Lung (tissue), 12 donors: ENCODE measurements around the gene CD82. TPM values are rescaled to one million over a fixed set of nuclear protein-coding genes. Genes with fewer than 3 reads are reported as not detected.

Experiments
- ATAC-seq: fragments of 200-7000 bp; cut with Tn5 transposase; one replicate; pipeline ENCODE4 v1.9.1; 2020; ENCODE audit warnings: moderate number of reproducible peaks; ENCODE audit not compliant: insufficient read depth, low FRiP score
- DNase-seq, 3 donors: peaks; one replicate each; pipeline ENCODE4 v3.0.0-alpha.2; 2013 to 2017
- H3K27ac ChIP-seq, 2 donors: one replicate each; pipeline ENCODE4 v1.5.1; 2013; ENCODE audit warnings: mild to moderate bottlenecking in 2 of 2, moderate library complexity in 2 of 2, control low read depth in 1 of 2, inconsistent platforms in 1 of 2, low read depth in 1 of 2, low read length in 1 of 2
- H3K27me3 ChIP-seq, 3 donors: one replicate each; pipeline ENCODE4 v1.5.1; 2013; ENCODE audit warnings: low read length in 2 of 3; ENCODE audit not compliant: control insufficient read depth in 3 of 3, insufficient read depth in 3 of 3
- H3K36me3 ChIP-seq, 4 donors: one replicate each; pipeline ENCODE4 v1.5.1; 2013; ENCODE audit warnings: low read length in 4 of 4, mild to moderate bottlenecking in 1 of 4, moderate library complexity in 1 of 4; ENCODE audit not compliant: control insufficient read depth in 4 of 4, insufficient read depth in 4 of 4
- H3K4me1 ChIP-seq, 5 donors: one replicate each; pipeline ENCODE4 v1.5.1; 2013; ENCODE audit warnings: low read length in 5 of 5, mild to moderate bottlenecking in 2 of 5, moderate library complexity in 1 of 5; ENCODE audit not compliant: control insufficient read depth in 5 of 5, insufficient read depth in 5 of 5
- H3K4me3 ChIP-seq: one replicate; pipeline ENCODE4 v1.5.1; 2013; ENCODE audit warnings: mild to moderate bottlenecking, control low read depth, moderate library complexity
- H3K9ac ChIP-seq, 2 donors: one replicate each; pipeline ENCODE4 v1.5.1; 2013; ENCODE audit warnings: low read length in 2 of 2, control low read depth in 1 of 2; ENCODE audit not compliant: insufficient read depth in 1 of 2
- H3K9me3 ChIP-seq, 4 donors: one replicate each; pipeline ENCODE4 v1.5.1; 2013; ENCODE audit warnings: low read length in 3 of 4, mild to moderate bottlenecking in 1 of 4, moderate library complexity in 1 of 4; ENCODE audit not compliant: control insufficient read depth in 4 of 4, insufficient read depth in 3 of 4
- WGBS, 2 donors: extraction: QIAGEN DNeasy Blood & Tissue Kit; methylation state at CpG; one replicate each; pipeline ENCODE4 v1.1.7; 2013; 5-methylcytosine and 5-hydroxymethylcytosine counted together
- polyA plus RNA-seq, 2 donors: library from polyadenylated mRNA; stranded (reverse); fragments of 200-250 nt; gene quantifications; one replicate each; pipeline ENCODE4 v1.2.1, GENCODE V29; 2013
- total RNA-seq, 2 donors: library from RNA; depleted of rRNA in 1 of 2; stranded (reverse); fragments of >200 nt in 1 of 2; gene quantifications; one replicate each; pipeline ENCODE4 v1.2.1, GENCODE V29; 2014 to 2021
- TF ChIP-seq, protein P1 (sequence below): IDR thresholded peaks from 2 replicates; pipeline ENCODE4 v1.5.1; 2012; ENCODE audit warnings: mild to moderate bottlenecking; ENCODE audit errors: control extremely low read depth, extremely low read depth
- donor health status: control.
- donor health status: control.
- donor health status: Bipolar disorder and iron deficiency.
- donor health status: healthy.
- donor health status: DM: yes; HTN: yes; CAD: no.

CD82 gene
- total and polyA plus RNA-seq, 4 donors = 63.3 to 237 (median 190) TPM

DNA sequence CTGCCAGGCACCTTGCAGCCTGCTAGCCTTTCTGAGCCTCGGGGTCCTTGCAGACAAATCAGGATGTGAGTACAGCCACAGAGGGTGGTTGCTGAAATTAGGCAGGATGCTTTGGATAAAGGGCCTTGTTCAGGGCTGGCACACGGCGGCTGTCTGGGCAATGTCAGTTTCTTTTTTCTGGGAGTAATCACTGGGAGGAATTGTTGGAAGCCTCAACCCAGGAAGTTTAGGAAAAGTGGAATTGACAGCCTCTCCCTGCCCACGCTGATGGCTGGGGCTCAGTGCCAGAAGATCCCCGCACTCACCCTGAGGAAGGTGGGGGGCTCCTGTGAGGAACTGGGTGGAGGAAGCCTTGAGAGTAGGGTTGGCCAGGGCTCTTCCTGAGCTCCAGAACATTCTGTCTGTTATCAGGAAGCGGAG, 37.4 kb downstream of the CD82 start:
- peak in 2 of 3 donors; percentile 32 to 43 for DNase-seq
- TF ChIP-seq, protein P1, sequence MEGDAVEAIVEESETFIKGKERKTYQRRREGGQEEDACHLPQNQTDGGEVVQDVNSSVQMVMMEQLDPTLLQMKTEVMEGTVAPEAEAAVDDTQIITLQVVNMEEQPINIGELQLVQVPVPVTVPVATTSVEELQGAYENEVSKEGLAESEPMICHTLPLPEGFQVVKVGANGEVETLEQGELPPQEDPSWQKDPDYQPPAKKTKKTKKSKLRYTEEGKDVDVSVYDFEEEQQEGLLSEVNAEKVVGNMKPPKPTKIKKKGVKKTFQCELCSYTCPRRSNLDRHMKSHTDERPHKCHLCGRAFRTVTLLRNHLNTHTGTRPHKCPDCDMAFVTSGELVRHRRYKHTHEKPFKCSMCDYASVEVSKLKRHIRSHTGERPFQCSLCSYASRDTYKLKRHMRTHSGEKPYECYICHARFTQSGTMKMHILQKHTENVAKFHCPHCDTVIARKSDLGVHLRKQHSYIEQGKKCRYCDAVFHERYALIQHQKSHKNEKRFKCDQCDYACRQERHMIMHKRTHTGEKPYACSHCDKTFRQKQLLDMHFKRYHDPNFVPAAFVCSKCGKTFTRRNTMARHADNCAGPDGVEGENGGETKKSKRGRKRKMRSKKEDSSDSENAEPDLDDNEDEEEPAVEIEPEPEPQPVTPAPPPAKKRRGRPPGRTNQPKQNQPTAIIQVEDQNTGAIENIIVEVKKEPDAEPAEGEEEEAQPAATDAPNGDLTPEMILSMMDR = no peak
- peak overlapping the region in 1 of 2 donors; percentile 55 for H3K27ac ChIP-seq
- no peak for ATAC-seq
- peaks cover 2 to 21% (median 10%) of the 10 kb centered on the region in 4 donors for H3K36me3 ChIP-seq
- 55 to 70% methylated on average over 6 of the region's 6 CpGs for WGBS, 2 donors
- H3K4me1 ChIP-seq = peaks cover 0 to 56% (median 20%) of the 10 kb centered on the region in 5 donors
- H3K27me3 ChIP-seq = no peaks in the 10 kb centered on the region
- H3K9ac ChIP-seq = peak overlapping the region in 1 of 2 donors; percentile 13
- H3K9me3 ChIP-seq = no peaks in the 10 kb centered on the region
- no peak overlapping the region for H3K4me3 ChIP-seq

DNA sequence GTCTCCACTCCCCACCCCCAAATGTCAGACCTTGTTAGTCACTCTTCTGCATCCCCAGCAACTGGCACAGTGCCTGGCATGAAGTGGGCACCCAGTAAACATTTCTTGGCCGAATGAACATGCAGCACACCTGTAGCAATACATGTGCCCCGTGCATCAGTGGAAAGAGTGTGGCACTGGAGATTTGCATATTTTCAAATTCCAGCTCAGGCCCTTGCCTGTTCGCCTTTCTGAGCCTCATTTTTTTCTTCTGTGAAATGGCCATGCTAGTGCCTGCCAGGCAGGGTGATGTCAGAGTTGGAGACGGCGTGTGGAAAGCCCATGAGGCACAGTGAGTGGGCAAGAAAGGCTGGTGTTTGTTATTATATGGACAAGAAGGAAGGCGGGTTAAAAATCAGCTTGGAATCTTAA, 38.7 kb downstream of the CD82 start:
- ATAC-seq (no peak), DNase-seq (no peak)
- Histone ChIP-seq H3K9me3 (peaks cover 0 to 1% (median 0%) of the 10 kb centered on the region in 4 donors), H3K27me3 (no peaks in the 10 kb centered on the region), H3K9ac (no peak overlapping the region), H3K4me3 (no peak overlapping the region), H3K27ac (peak overlapping the region in 1 of 2 donors; percentile 5), H3K4me1 (peaks cover 0 to 61% (median 29%) of the 10 kb centered on the region in 5 donors), H3K36me3 (peaks cover 2 to 21% (median 10%) of the 10 kb centered on the region in 4 donors)
- WGBS, 2 donors = 78 to 85% methylated on average over 6 of the region's 6 CpGs
- TF ChIP-seq, protein P1 = no peak

DNA sequence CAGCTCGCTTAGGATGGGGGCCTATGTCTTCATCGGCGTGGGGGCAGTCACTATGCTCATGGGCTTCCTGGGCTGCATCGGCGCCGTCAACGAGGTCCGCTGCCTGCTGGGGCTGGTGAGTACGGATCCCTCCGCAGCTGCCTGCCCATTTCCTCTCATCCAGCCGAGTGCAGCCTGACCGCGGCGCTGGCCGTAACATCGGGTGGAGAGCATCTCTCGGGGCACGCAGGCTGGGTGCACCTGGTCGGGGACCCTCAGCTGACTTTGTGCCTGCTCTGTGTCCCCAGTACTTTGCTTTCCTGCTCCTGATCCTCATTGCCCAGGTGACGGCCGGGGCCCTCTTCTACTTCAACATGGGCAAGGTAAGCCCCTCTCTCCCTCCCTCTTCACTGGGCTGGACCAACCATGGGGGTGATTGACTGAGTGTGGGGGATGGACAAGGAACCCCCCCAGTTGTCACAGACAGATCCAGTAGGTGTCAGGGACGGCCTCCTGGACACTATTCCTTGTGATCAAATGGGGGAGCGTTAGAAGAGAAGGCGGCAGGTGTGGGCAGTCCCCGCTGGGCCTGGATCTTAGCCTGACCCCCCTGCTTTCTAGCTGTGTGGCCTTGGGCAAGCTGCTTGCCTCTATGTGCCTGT, 39.7 kb downstream of the CD82 start:
- Histone ChIP-seq H3K9ac (no peak overlapping the region), H3K4me1 (peaks cover 0 to 61% (median 36%) of the 10 kb centered on the region in 5 donors), H3K9me3 (peaks cover 0 to 3% (median 0%) of the 10 kb centered on the region in 4 donors)

More for the DNA sequence above, 39.7 kb downstream of the CD82 start:
- ATAC-seq (no peak), DNase-seq (no peak)
- no peak overlapping the region for H3K27ac ChIP-seq
- no peak overlapping the region for H3K4me3 ChIP-seq
- H3K27me3 ChIP-seq = no peaks in the 10 kb centered on the region
- 93% methylated on average over 25 of the region's 25 CpGs for WGBS, 2 donors
- H3K36me3 ChIP-seq = peaks cover 2 to 19% (median 11%) of the 10 kb centered on the region in 4 donors
- TF ChIP-seq, protein P1 = no peak
